Measurements from ENCODE around the gene POR. TPM values are rescaled to one million over a fixed set of nuclear protein-coding genes. Genes with fewer than 3 reads are reported as not detected.

Gene POR
- total RNA-seq, 1 donor: 73.1 TPM

DNA sequence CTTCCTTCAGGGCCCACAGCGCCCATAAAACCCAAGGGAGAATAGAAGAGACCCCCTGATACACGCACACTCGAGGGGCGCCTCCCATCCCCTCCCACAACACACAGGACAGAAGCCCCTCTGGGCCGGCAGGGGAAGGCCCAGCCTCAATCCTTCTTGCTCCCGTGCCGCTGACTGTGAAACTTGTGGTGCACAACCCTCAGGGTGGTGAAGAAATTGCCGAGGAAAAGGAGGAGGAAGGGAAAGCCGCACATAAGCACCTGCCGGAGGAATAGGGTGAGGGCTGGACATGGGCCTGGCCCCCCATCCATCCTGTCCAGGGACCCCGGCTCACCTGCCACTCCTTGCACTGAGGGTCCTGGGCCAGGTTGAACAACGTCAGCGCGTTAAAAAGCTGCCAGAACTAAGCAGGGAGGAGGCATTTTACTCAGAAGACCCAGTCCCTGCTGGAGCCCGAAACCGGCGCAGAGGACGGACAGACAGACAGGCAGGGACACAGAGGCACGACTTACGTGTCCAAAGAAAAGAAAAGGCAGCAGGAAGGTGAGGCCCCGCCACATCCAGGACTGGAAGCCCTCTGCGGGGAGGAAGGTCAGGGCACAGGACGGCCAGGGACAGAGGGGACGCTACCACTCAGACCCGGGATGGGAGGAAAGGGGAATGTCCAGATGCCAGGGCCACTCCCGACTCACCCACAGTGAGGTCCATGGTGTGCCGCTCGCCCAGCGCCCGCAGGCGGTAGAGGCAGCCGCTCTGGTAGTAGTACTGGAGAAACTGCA, 72.3 kb downstream of the POR start:
- H3K36me3 ChIP-seq (ENCODE audit: insufficient read depth, low read length): peaks cover 13% of the 10 kb centered on the region
- H3K27ac ChIP-seq (ENCODE audit: low read depth, low read length): no peak overlapping the region
- H3K4me1 ChIP-seq (ENCODE audit: insufficient read depth, low read length): no peaks in the 10 kb centered on the region
- peaks cover 7% of the 10 kb centered on the region for H4K20me1 ChIP-seq (ENCODE audit: insufficient read depth, low read length)
- TF ChIP-seq, protein P1, sequence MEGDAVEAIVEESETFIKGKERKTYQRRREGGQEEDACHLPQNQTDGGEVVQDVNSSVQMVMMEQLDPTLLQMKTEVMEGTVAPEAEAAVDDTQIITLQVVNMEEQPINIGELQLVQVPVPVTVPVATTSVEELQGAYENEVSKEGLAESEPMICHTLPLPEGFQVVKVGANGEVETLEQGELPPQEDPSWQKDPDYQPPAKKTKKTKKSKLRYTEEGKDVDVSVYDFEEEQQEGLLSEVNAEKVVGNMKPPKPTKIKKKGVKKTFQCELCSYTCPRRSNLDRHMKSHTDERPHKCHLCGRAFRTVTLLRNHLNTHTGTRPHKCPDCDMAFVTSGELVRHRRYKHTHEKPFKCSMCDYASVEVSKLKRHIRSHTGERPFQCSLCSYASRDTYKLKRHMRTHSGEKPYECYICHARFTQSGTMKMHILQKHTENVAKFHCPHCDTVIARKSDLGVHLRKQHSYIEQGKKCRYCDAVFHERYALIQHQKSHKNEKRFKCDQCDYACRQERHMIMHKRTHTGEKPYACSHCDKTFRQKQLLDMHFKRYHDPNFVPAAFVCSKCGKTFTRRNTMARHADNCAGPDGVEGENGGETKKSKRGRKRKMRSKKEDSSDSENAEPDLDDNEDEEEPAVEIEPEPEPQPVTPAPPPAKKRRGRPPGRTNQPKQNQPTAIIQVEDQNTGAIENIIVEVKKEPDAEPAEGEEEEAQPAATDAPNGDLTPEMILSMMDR (IDR thresholded peaks at IDR 0.05; ENCODE audit: extremely low read depth, low read depth, low read length): no peak
- no peak overlapping the region for H3K4me3 ChIP-seq (ENCODE audit: insufficient read depth, low read length)
- no peak overlapping the region for H2AFZ ChIP-seq (ENCODE audit: low read length)
- no peaks in the 10 kb centered on the region for H3K9me3 ChIP-seq (ENCODE audit: low read depth, low read length)
- H3K4me2 ChIP-seq (ENCODE audit: insufficient read depth, low read length): no peak overlapping the region
- H3K79me2 ChIP-seq (ENCODE audit: insufficient read depth, low read length): no peaks in the 10 kb centered on the region
- peak; percentile 74 for DNase-seq (ENCODE audit: insufficient read length, low spot score, missing footprints)
- H3K27me3 ChIP-seq (ENCODE audit: insufficient read depth, low read length): no peaks in the 10 kb centered on the region

DNA sequence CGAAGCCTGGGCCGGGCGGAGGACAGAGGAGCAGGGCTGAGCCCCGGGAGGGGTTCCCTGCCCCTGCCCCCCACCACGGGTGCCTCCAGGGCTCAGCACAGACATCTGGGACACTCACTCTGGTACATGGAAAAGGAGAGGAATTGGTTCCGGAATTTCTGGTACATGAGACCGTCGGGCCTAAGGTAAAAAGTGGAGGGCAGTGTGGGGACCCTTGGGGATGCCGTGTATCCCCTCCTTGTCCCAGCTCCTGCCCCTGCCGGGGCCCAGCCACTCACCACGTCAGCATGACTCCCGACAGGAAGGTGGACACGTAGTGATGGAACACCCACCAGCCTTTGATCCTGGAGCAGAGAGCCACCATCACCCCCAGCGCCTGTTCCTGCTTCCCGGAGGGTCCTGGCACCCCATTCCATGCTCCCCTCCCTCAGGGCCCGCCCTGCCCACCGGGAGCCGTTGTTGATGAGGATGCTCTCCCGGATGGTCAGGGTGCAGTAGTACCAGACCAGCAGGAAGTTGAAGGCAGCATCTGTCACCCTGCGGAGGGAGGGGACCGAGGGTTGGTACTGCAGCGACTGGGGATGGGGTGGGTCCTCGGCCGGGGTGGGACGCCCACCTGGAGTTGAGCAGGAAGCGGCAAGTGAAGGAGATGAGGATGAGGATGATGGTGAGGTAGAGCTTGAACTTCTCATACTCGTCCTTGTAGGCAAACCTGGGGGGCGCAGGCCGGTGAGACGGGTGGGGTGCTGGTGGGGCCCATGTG, 73.0 kb downstream of the POR start:
- H3K4me1 ChIP-seq (ENCODE audit: insufficient read depth, low read length): no peaks in the 10 kb centered on the region
- H3K4me3 ChIP-seq (ENCODE audit: insufficient read depth, low read length): no peak overlapping the region
- no peaks in the 10 kb centered on the region for H3K79me2 ChIP-seq (ENCODE audit: insufficient read depth, low read length)
- TF ChIP-seq, protein P1 (IDR thresholded peaks at IDR 0.05; ENCODE audit: extremely low read depth, low read depth, low read length): no peak
- H3K4me2 ChIP-seq (ENCODE audit: insufficient read depth, low read length): no peak overlapping the region
- no peak overlapping the region for H3K27ac ChIP-seq (ENCODE audit: low read depth, low read length)
- H2AFZ ChIP-seq (ENCODE audit: low read length): no peak overlapping the region
- no peaks in the 10 kb centered on the region for H3K27me3 ChIP-seq (ENCODE audit: insufficient read depth, low read length)
- H3K9me3 ChIP-seq (ENCODE audit: low read depth, low read length): no peaks in the 10 kb centered on the region
- H3K36me3 ChIP-seq (ENCODE audit: insufficient read depth, low read length): peaks cover 13% of the 10 kb centered on the region
- H4K20me1 ChIP-seq (ENCODE audit: insufficient read depth, low read length): peaks cover 7% of the 10 kb centered on the region
- peak; percentile 62 for DNase-seq (ENCODE audit: insufficient read length, low spot score, missing footprints)

DNA sequence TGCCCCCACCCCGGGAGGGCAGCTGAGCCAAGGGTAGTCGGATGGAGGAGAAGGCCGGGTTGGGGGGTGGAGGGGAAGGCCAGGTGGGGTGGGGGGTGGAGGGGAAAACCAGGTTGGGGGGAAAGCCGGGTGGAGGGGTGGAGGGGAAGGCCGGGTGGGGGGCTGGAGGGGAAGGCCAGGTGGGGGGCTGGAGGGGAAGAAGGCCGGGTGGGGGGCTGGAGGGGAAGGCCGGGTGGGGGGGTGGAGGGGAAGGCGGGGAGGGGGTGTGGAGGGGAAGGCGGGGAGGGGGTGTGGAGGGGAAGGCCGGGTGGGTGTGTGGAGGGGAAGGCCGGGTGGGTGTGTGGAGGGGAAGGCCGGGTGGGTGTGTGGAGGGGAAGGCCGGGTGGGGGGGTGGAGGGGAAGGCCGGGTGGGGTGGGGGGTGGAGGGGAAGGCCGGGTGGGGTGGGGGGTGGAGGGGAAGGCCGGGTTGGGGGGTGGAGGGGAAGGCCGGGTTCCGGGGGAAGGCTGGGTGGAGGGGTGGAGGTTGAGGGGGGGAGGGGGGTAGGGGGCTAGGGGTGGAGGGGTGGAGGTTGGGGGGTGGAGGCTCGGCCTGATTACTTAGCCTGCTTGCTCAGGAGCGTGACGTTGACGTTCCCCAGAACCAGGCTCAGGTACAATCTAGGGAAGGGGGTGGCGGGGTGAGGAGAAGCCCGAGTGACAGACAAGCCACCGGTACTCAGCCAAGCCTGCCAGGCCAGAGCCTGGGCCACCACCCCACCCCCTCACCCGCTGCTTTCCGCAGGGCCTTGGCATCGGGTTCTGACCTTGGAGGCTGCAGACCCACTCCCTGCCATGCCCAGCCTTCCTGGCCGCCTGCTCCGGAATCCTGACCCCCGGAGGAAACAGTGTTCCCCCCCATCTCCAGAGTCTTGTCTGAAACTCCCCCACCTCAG, 73.9 kb downstream of the POR start:
- Histone ChIP-seq H3K27ac (ENCODE audit: low read depth, low read length) (no peak overlapping the region), H3K4me2 (ENCODE audit: insufficient read depth, low read length) (no peak overlapping the region), H2AFZ (ENCODE audit: low read length) (no peak overlapping the region), H3K79me2 (ENCODE audit: insufficient read depth, low read length) (peaks cover 7% of the 10 kb centered on the region), H3K9me3 (ENCODE audit: low read depth, low read length) (no peaks in the 10 kb centered on the region), H3K4me1 (ENCODE audit: insufficient read depth, low read length) (peaks cover 6% of the 10 kb centered on the region), H3K27me3 (ENCODE audit: insufficient read depth, low read length) (no peaks in the 10 kb centered on the region), H3K36me3 (ENCODE audit: insufficient read depth, low read length) (peaks cover 8% of the 10 kb centered on the region), H4K20me1 (ENCODE audit: insufficient read depth, low read length) (peaks cover 10% of the 10 kb centered on the region), H3K4me3 (ENCODE audit: insufficient read depth, low read length) (no peak overlapping the region)
- TF ChIP-seq, protein P1 (IDR thresholded peaks at IDR 0.05; ENCODE audit: extremely low read depth, low read depth, low read length): no peak
- peak; percentile 88 for DNase-seq (ENCODE audit: insufficient read length, low spot score, missing footprints)

All from osteoblast (primary cell).